PC-3 (cell line): ENCODE results near the gene ESR1. TPM values are rescaled to one million over a fixed set of nuclear protein-coding genes. Genes with fewer than 3 reads are reported as not detected.

Experiments
- ATAC-seq: fragments of 200-7000 bp; cut with Tn5 transposase; 2 replicates; pipeline ENCODE4 v1.9.1; 2020; ENCODE audit warnings: mild to moderate bottlenecking, moderate library complexity
- BruUV-seq: library from RNA; stranded (reverse); fragments of 400-500 nt; replicated peaks from 2 replicates; lab custom pipeline; 2021; lab: Mats Ljungman, UMichigan
- CTCF ChIA-PET: fragments of 300-600 bp; sonication (Branson Sonifier 250); formaldehyde crosslinking; loops from one replicate; lab custom pipeline; 2022; ENCODE audit warnings: antibody characterized with exemption; lab: Charles Lee
- POLR2A ChIA-PET: fragments of 300-600 bp; sonication (Branson Sonifier 250); formaldehyde crosslinking; loops from one replicate; lab custom pipeline; 2022; ENCODE audit warnings: antibody characterized with exemption; ENCODE audit not compliant: unreplicated experiment; lab: Charles Lee
- DNase-seq: peaks from one replicate; pipeline ENCODE4 v3.0.0-alpha.2; 2015
- H2AFZ ChIP-seq: fragments of 300-600 bp; sonication (generic); 2 replicates; pipeline ENCODE4 v1.6.0; 2016; ENCODE audit warnings: antibody characterized with exemption, low read length
- H3F3A ChIP-seq: fragments of 300-600 bp; sonication (generic); one replicate; pipeline ENCODE4 v1.6.0; 2017; ENCODE audit warnings: antibody characterized with exemption, low read length, control low read depth, mild to moderate bottlenecking; ENCODE audit not compliant: unreplicated experiment
- H3K27ac ChIP-seq: fragments of 300-600 bp; sonication (generic); 2 replicates; pipeline ENCODE4 v1.5.1; 2016; ENCODE audit warnings: mild to moderate bottlenecking, low read length
- H3K27me3 ChIP-seq: fragments of 300-600 bp; sonication (generic); 2 replicates; pipeline ENCODE4 v1.6.1; 2016; ENCODE audit warnings: low read length, mixed read lengths
- H3K36me3 ChIP-seq: fragments of 300-600 bp; sonication (generic); 2 replicates; pipeline ENCODE4 v1.6.1; 2016; ENCODE audit warnings: low read depth, mixed run types, low read length, mixed read lengths
- H3K4me1 ChIP-seq: fragments of 300-600 bp; sonication (generic); 2 replicates; pipeline ENCODE4 v1.5.1; 2016; ENCODE audit warnings: low read length; ENCODE audit not compliant: insufficient read depth
- H3K4me2 ChIP-seq: fragments of 300-600 bp; sonication (generic); 2 replicates; pipeline ENCODE4 v1.6.0; 2016; ENCODE audit warnings: low read length
- H3K4me3 ChIP-seq: fragments of 300-600 bp; sonication (generic); 2 replicates; pipeline ENCODE4 v1.5.1; 2016; ENCODE audit warnings: mild to moderate bottlenecking, low read length, mixed read lengths
- H3K79me2 ChIP-seq: fragments of 300-600 bp; sonication (generic); 2 replicates; pipeline ENCODE4 v1.6.1; 2017; ENCODE audit warnings: low read length, mixed read lengths
- H3K9ac ChIP-seq: fragments of 300-600 bp; sonication (generic); 2 replicates; pipeline ENCODE4 v1.6.0; 2016; ENCODE audit warnings: mild to moderate bottlenecking, low read length
- H3K9me2 ChIP-seq: fragments of 300-600 bp; sonication (generic); replicated peaks from 2 replicates; pipeline ENCODE4 v1.6.1; 2016; ENCODE audit warnings: mixed run types, low read length, mixed read lengths
- H3K9me3 ChIP-seq: fragments of 300-600 bp; sonication (generic); 2 replicates; pipeline ENCODE4 v1.6.1; 2016; ENCODE audit warnings: low read length, mixed read lengths
- H4K20me1 ChIP-seq: fragments of 300-600 bp; sonication (generic); 2 replicates; pipeline ENCODE4 v1.6.1; 2016; ENCODE audit warnings: low read length, mixed read lengths
- CTCF ChIP-seq: fragments of 300-600 bp; sonication (generic); conservative IDR thresholded peaks from 2 replicates; pipeline ENCODE4 v1.5.1; 2017; ENCODE audit warnings: antibody characterized with exemption, low read depth, mild to moderate bottlenecking, low read length
- EZH2 ChIP-seq: fragments of 300-600 bp; sonication (generic); IDR thresholded peaks from one replicate; pipeline ENCODE4 v1.6.1; 2017; ENCODE audit warnings: antibody characterized with exemption, mild to moderate bottlenecking, low read length; ENCODE audit not compliant: unreplicated experiment
- EZH2phosphoT487 ChIP-seq: fragments of 300-600 bp; sonication (generic); IDR thresholded peaks from 2 replicates; pipeline ENCODE4 v1.6.1; 2018; ENCODE audit warnings: mild to moderate bottlenecking, antibody characterized with exemption, low read length, borderline replicate concordance
- intact Hi-C: fragments of 100-400 bp; cut with micrococcal nuclease; formaldehyde crosslinking; loops from 2 replicates; pipeline ENCODE4 v1.9.0; 2023
- total RNA-seq: library from RNA; depleted of rRNA; stranded (reverse); fragments of >200 nt; gene quantifications from 2 replicates; pipeline ENCODE4 v1.2.3, GENCODE V29; 2014

The ESR1 gene
- total RNA-seq, 1 experiment from 2014 or later = 5.9 TPM

GRCh38 chr6:152154559-152155356 is 347.3 kb downstream of the ESR1 start:
- Histone ChIP-seq H3K79me2 (no peaks in the 10 kb centered on the region), H3K27me3 (no peaks in the 10 kb centered on the region), H3F3A (no peaks in the 10 kb centered on the region), H3K9me3 (no peaks in the 10 kb centered on the region), H4K20me1 (no peaks in the 10 kb centered on the region), H3K27ac (no peak overlapping the region), H3K4me2 (no peak overlapping the region), H3K4me1 (no peaks in the 10 kb centered on the region), H3K36me3 (no peaks in the 10 kb centered on the region), H3K9ac (no peak overlapping the region), H3K4me3 (no peak overlapping the region), H2AFZ (no peak overlapping the region), H3K9me2 (no peaks in the 10 kb centered on the region)
- CTCF ChIA-PET = no interaction called here
- POLR2A ChIA-PET = no interaction called here
- DNase-seq (no peak), ATAC-seq (no peak)
- no TSS peak for BruUV-seq
- TF ChIP-seq EZH2phosphoT487 (no peak), CTCF (no peak), EZH2 (no peak)
- intact Hi-C loops = no loop called here

- H3K79me2 ChIP-seq = no peaks in the 10 kb centered on the region
- H3K9ac ChIP-seq = no peak overlapping the region
- no peaks in the 10 kb centered on the region for H3K27me3 ChIP-seq
- no TSS peak for BruUV-seq
- ChIA-PET POLR2A (no interaction called here), CTCF (no interaction called here)
- H3K4me3 ChIP-seq = no peak overlapping the region
- H3K4me2 ChIP-seq = no peak overlapping the region
- no peak overlapping the region for H2AFZ ChIP-seq
- no peaks in the 10 kb centered on the region for H3K9me2 ChIP-seq
- intact Hi-C loops = no loop called here
- no peaks in the 10 kb centered on the region for H3K36me3 ChIP-seq
- no peaks in the 10 kb centered on the region for H3K4me1 ChIP-seq
- H4K20me1 ChIP-seq = no peaks in the 10 kb centered on the region
- no peak overlapping the region for H3K27ac ChIP-seq
- no peak for ATAC-seq
- no peak for DNase-seq
- no peaks in the 10 kb centered on the region for H3K9me3 ChIP-seq
- H3F3A ChIP-seq = no peaks in the 10 kb centered on the region
- no peak for TF ChIP-seq EZH2
- TF ChIP-seq CTCF = no peak
- TF ChIP-seq EZH2phosphoT487 = no peak
Measured at GRCh38 chr6:152155792-152156191, 348.3 kb downstream of the ESR1 start.

GRCh38 chr6:152160346-152160745 is 352.9 kb downstream of the ESR1 start:
- Histone ChIP-seq H3K4me2 (no peak overlapping the region), H3K79me2 (no peaks in the 10 kb centered on the region), H3K4me1 (no peaks in the 10 kb centered on the region), H3K27ac (no peak overlapping the region), H3K9ac (no peak overlapping the region), H3F3A (no peaks in the 10 kb centered on the region), H3K4me3 (no peak overlapping the region), H3K36me3 (no peaks in the 10 kb centered on the region), H3K9me2 (no peaks in the 10 kb centered on the region), H3K9me3 (no peaks in the 10 kb centered on the region), H2AFZ (no peak overlapping the region), H3K27me3 (no peaks in the 10 kb centered on the region), H4K20me1 (no peaks in the 10 kb centered on the region)
- TF ChIP-seq EZH2phosphoT487 = no peak
- no peak for TF ChIP-seq CTCF
- TF ChIP-seq EZH2 = no peak
- CTCF ChIA-PET = no interaction called here
- BruUV-seq = no TSS peak
- POLR2A ChIA-PET = no interaction called here
- no peak for DNase-seq
- no peak for ATAC-seq
- intact Hi-C loops = no loop called here
